ENCODE measurements around the gene CATSPERZ.

DNA sequence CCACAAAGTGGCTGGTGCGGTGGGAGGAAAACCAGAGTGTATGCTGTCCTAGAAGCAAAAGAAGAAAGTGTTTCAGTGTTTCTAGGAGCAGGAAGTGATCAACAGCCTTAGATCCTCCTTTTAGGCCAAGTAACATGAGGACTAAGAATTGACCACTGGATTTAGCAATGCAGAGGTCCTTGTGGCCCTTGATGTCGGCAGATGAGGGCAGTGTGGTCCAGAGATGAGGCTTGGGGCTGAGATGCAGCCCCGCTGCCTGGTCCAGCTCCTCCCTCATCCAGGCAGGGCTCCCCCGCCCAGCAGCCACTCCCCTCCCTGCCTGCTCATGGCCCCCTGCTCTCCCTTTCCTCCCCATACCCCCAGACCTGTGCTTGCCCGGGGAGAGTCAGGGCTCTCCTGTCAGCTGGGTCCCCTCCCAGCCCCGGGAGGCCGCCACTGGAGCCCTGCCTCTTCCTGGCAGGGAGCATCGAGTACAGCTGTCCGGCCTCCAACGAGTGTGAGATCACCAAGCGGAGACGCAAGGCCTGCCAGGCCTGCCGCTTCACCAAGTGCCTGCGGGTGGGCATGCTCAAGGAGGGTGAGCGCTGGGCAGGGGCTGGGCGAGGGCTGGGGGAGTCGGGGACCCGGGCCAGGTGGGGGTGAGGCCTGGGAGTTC lies 13.5 kb downstream of the CATSPERZ start:
- TF ChIP-seq, protein P1, sequence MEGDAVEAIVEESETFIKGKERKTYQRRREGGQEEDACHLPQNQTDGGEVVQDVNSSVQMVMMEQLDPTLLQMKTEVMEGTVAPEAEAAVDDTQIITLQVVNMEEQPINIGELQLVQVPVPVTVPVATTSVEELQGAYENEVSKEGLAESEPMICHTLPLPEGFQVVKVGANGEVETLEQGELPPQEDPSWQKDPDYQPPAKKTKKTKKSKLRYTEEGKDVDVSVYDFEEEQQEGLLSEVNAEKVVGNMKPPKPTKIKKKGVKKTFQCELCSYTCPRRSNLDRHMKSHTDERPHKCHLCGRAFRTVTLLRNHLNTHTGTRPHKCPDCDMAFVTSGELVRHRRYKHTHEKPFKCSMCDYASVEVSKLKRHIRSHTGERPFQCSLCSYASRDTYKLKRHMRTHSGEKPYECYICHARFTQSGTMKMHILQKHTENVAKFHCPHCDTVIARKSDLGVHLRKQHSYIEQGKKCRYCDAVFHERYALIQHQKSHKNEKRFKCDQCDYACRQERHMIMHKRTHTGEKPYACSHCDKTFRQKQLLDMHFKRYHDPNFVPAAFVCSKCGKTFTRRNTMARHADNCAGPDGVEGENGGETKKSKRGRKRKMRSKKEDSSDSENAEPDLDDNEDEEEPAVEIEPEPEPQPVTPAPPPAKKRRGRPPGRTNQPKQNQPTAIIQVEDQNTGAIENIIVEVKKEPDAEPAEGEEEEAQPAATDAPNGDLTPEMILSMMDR (IDR thresholded peaks at IDR 0.05; ENCODE audit: insufficient read depth, low read length): no peak
- TF ChIP-seq POLR2AphosphoS5 (IDR thresholded peaks at IDR 0.05; ENCODE audit: low read depth) (no peak), SPI1 (IDR thresholded peaks at IDR 0.05; ENCODE audit: borderline replicate concordance, low read depth) (no peak)

All from HL-60 (cell line).